OCI-LY3 (cell line): ENCODE results near the gene PCED1B.
A peak's percentile ranks its signal among the peaks of the same experiment; 100 is the strongest.

Source experiments
- H2AFZ ChIP-seq: fragments of 200-600, 300-600 bp; shearing (Covaris generic); 2 replicates; pipeline ENCODE4 v1.6.0; 2014; ENCODE audit warnings: antibody characterized with exemption, low read depth, low read length
- H3K27ac ChIP-seq: fragments of 200-600, 300-600 bp; sonication (generic); 2 replicates; pipeline ENCODE4 v1.5.1; 2014; ENCODE audit warnings: mild to moderate bottlenecking, low read length, moderate library complexity, mixed read lengths
- H3K27me3 ChIP-seq: fragments of 200-600, 300-600 bp; sonication (generic); 2 replicates; pipeline ENCODE4 v1.6.1; 2014; ENCODE audit warnings: low read depth, low read length, mixed read lengths
- H3K36me3 ChIP-seq: fragments of 200-600, 300-600 bp; sonication (generic); replicated peaks from 2 replicates; pipeline ENCODE3; 2014; ENCODE audit warnings: low read depth, low read length, mixed read lengths
- H3K4me1 ChIP-seq: fragments of 300-600, 200-600 bp; sonication (generic); 2 replicates; pipeline ENCODE4 v1.6.1; 2014; ENCODE audit warnings: low read length, mixed read lengths
- H3K4me2 ChIP-seq: fragments of 200-600, 300-600 bp; sonication (generic); 2 replicates; pipeline ENCODE4 v1.6.1; 2014; ENCODE audit warnings: low read length, mixed read lengths
- H3K4me3 ChIP-seq: fragments of 300-600, 200-600 bp; sonication (generic); 2 replicates; pipeline ENCODE4 v1.5.1; 2014; ENCODE audit warnings: antibody characterized with exemption, mild to moderate bottlenecking, low read length, moderate library complexity
- H3K79me2 ChIP-seq: fragments of 300-600, 200-600 bp; shearing (Covaris generic); 2 replicates; pipeline ENCODE4 v1.6.1; 2014; ENCODE audit warnings: mild to moderate bottlenecking, low read length, mixed read lengths
- H3K9ac ChIP-seq: fragments of 300-600, 200-600 bp; shearing (Covaris generic); 2 replicates; pipeline ENCODE4 v1.6.0; 2014; ENCODE audit warnings: mild to moderate bottlenecking, low read length, moderate library complexity
- H3K9me3 ChIP-seq: fragments of 200-600, 300-600 bp; shearing (Covaris generic); 2 replicates; pipeline ENCODE4 v1.6.1; 2014; ENCODE audit warnings: low read length, mixed read lengths; ENCODE audit not compliant: insufficient read depth
- H4K20me1 ChIP-seq: fragments of 200-600, 300-600 bp; sonication (generic); 2 replicates; pipeline ENCODE4 v1.6.1; 2016; ENCODE audit warnings: low read length, mixed read lengths; ENCODE audit not compliant: insufficient read depth
- EZH2phosphoT487 ChIP-seq: fragments of 200-600 bp; shearing (Covaris generic); IDR thresholded peaks from 2 replicates; pipeline ENCODE4 v1.6.1; 2018; ENCODE audit warnings: antibody characterized with exemption, mixed run types, low read depth
- TF ChIP-seq, protein P1 (sequence below): fragments of 200-600, 300-600 bp; sonication (generic); IDR thresholded peaks from 2 replicates; pipeline ENCODE4 v1.5.1; 2014; ENCODE audit warnings: antibody characterized with exemption, low read length, low read depth

Gene PCED1B

DNA sequence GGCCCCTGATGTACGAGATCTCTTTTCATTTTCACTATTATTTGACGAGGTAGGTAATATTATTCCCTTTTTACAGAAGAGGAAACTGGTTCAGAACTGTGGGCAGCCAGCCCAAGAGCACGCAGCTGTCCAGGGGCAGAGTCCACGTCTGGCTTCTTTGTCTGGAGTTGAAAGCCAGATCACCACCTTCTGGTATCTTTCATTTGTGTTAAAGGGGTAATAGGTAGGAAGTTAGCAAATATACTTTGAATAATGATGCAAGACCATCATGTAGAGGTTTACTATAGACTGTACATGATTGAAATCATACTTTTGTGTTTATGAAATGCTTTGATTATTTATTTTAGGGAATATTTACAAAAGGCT lies 144.4 kb downstream of the PCED1B start:
- Histone ChIP-seq H3K9ac (peak overlapping the region; percentile 41), H3K4me3 (peak overlapping the region; percentile 48), H3K27me3 (no peaks in the 10 kb centered on the region), H3K4me2 (peak overlapping the region; percentile 64), H3K4me1 (peaks cover 27% of the 10 kb centered on the region), H3K27ac (peak overlapping the region; percentile 52), H3K36me3 (peaks cover 9% of the 10 kb centered on the region), H4K20me1 (no peaks in the 10 kb centered on the region), H3K9me3 (no peaks in the 10 kb centered on the region), H2AFZ (peak overlapping the region; percentile 57), H3K79me2 (peaks cover 13% of the 10 kb centered on the region; the same call in 1 of the 2 replicates)
- TF ChIP-seq, protein P1, sequence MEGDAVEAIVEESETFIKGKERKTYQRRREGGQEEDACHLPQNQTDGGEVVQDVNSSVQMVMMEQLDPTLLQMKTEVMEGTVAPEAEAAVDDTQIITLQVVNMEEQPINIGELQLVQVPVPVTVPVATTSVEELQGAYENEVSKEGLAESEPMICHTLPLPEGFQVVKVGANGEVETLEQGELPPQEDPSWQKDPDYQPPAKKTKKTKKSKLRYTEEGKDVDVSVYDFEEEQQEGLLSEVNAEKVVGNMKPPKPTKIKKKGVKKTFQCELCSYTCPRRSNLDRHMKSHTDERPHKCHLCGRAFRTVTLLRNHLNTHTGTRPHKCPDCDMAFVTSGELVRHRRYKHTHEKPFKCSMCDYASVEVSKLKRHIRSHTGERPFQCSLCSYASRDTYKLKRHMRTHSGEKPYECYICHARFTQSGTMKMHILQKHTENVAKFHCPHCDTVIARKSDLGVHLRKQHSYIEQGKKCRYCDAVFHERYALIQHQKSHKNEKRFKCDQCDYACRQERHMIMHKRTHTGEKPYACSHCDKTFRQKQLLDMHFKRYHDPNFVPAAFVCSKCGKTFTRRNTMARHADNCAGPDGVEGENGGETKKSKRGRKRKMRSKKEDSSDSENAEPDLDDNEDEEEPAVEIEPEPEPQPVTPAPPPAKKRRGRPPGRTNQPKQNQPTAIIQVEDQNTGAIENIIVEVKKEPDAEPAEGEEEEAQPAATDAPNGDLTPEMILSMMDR = no peak
- TF ChIP-seq EZH2phosphoT487 = no peak

DNA sequence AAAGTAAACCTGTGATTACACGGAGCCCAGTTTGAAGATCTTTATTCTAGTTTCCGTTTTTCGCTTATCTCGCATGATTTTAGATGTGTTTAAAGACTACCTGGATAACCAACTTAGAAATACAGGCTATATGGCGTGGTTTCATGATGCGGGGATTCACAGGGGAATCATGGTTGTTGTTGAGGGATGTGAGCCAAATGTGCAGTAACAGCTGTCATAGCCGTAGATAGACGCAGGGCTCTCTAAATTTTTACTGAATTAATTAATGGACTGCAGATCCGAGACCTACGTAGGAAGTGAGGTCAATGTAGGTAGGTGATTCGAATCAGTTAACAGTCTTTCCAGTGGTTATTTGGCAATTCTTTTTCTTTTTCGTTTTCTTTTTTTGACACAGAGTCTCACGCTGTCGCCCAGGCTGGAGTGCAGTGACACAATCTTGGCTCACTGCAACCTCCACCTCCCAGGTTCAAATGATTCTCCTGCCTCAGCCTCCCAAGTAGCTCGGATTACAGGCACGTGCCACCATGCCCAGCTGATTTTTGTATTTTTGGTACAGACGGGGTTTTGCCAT lies 145.2 kb downstream of the PCED1B start:
- no peaks in the 10 kb centered on the region for H3K27me3 ChIP-seq
- peaks cover 20% of the 10 kb centered on the region for H3K4me1 ChIP-seq
- no peaks in the 10 kb centered on the region for H4K20me1 ChIP-seq
- H3K79me2 ChIP-seq = peaks cover 13% of the 10 kb centered on the region; the same call in 1 of the 2 replicates
- no peak for TF ChIP-seq EZH2phosphoT487
- TF ChIP-seq, protein P1 = no peak
- no peak overlapping the region for H3K9ac ChIP-seq
- no peak overlapping the region for H3K4me2 ChIP-seq
- H3K27ac ChIP-seq = no peak overlapping the region
- no peak overlapping the region for H3K4me3 ChIP-seq
- peaks cover 9% of the 10 kb centered on the region for H3K36me3 ChIP-seq
- no peak overlapping the region for H2AFZ ChIP-seq
- no peaks in the 10 kb centered on the region for H3K9me3 ChIP-seq

DNA sequence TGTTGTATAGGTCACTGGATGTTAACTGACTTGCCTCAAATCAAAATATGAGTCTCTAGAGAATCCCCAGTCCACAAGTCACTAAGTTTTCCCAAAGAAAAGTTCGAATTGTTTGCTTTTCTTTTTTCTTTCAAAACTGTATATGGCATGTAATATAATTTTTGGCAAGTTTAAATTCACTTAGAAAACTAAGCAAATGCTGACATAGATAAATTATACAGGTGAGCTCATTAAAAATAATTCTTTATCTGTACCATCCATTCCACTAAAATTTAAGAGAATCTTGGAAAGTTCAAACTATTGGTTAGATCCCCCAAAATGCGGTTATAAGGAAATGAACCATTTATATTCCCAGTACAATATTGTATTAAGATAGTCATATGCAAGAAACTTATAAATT lies 145.9 kb downstream of the PCED1B start:
- H3K27ac ChIP-seq = no peak overlapping the region
- no peaks in the 10 kb centered on the region for H3K9me3 ChIP-seq
- no peak overlapping the region for H3K4me2 ChIP-seq
- no peak overlapping the region for H3K4me3 ChIP-seq
- no peaks in the 10 kb centered on the region for H4K20me1 ChIP-seq
- no peak overlapping the region for H2AFZ ChIP-seq
- no peak for TF ChIP-seq EZH2phosphoT487
- TF ChIP-seq, protein P1 = no peak
- peaks cover 20% of the 10 kb centered on the region for H3K4me1 ChIP-seq
- H3K36me3 ChIP-seq = peaks cover 9% of the 10 kb centered on the region
- no peak overlapping the region for H3K9ac ChIP-seq
- H3K79me2 ChIP-seq = peaks cover 12% of the 10 kb centered on the region; the same call in 1 of the 2 replicates
- H3K27me3 ChIP-seq = no peaks in the 10 kb centered on the region

DNA sequence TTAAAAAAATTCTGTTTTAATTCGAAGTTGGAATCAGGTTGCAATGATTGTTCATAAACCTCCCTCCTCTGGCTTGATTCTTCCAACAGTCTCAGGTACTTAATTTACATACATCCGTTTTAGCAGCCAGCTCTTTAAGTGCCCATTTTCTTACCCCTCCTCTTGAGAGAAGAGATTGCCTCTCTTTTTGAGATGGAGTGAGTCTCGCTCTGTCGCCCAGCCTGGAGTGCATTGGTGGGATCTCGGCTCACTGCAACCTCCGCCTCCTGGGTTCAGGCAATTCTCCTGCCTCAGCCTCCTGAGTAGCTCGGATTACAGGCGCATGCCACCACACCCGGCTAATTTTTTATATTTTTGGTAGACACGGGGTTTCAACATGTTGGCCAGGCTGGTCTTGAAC lies 146.8 kb downstream of the PCED1B start:
- H3K27me3 ChIP-seq = no peaks in the 10 kb centered on the region
- H2AFZ ChIP-seq = no peak overlapping the region
- no peaks in the 10 kb centered on the region for H3K9me3 ChIP-seq
- H3K36me3 ChIP-seq = peaks cover 5% of the 10 kb centered on the region
- no peak overlapping the region for H3K9ac ChIP-seq
- no peak overlapping the region for H3K27ac ChIP-seq
- TF ChIP-seq, protein P1 = no peak
- no peak for TF ChIP-seq EZH2phosphoT487
- H3K4me3 ChIP-seq = no peak overlapping the region
- H4K20me1 ChIP-seq = no peaks in the 10 kb centered on the region
- H3K79me2 ChIP-seq = 0 out of 2 replicates have a peak, but pooled peaks cover 9% of the 10 kb centered on the region
- peaks cover 20% of the 10 kb centered on the region for H3K4me1 ChIP-seq
- no peak overlapping the region for H3K4me2 ChIP-seq
